Measurements from ENCODE around the gene PLPP2. TPM values are rescaled to one million over a fixed set of nuclear protein-coding genes. Genes with fewer than 3 reads are reported as not detected.

Gene PLPP2
- total RNA-seq, 1 donor from 2014 or later: 8.0 TPM

DNA sequence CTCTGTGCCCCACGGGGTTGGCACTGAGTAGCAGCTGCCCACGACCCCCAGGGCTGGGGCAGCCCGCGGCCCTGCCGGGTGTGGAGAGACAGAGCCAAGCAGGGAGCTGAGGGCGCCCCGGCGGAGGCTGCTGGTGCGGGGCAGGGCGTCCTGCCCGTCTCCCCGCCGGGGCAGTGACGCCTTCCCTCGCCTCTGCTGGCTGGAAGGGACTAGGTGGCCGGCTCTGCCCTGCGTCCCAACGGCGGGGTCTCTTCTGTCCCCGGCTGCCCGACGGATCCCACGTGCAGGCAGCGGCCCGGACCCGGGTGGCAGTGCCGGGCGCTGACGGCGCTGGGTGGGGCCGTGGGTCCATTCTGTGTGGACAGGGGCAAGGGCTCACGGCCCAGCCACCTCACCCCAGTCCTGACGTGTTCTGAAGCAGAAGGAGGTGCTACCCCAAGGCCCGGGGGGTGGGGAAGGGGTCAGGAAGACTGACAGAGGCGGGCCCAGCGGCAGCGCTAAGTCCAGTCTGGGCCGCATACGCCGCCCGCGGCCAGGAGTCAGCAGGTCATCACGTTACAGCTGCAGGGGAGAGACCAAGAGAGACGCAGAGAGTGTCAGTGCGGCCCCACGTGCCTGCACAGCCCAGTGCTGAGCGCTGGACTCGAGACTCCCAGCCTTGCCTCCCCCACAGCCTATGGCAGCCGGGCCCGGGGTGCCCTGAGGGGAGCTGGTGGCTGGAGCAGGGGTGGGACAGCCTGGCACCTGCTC, 15.1 kb upstream of the PLPP2 start:
- Mint-ChIP-seq H3K36me3 (peaks cover 12% of the 10 kb centered on the region), H3K27me3 (ENCODE audit: low read depth) (no peaks in the 10 kb centered on the region), H3K9me3 (no peaks in the 10 kb centered on the region), H3K27ac (no peak overlapping the region), H3K4me3 (no peak overlapping the region), H3K4me1 (no peaks in the 10 kb centered on the region)
- DNase-seq (ENCODE audit: low spot score in 2 of 2, unreplicated experiment in 2 of 2): no peak
- TF ChIP-seq, protein P1, sequence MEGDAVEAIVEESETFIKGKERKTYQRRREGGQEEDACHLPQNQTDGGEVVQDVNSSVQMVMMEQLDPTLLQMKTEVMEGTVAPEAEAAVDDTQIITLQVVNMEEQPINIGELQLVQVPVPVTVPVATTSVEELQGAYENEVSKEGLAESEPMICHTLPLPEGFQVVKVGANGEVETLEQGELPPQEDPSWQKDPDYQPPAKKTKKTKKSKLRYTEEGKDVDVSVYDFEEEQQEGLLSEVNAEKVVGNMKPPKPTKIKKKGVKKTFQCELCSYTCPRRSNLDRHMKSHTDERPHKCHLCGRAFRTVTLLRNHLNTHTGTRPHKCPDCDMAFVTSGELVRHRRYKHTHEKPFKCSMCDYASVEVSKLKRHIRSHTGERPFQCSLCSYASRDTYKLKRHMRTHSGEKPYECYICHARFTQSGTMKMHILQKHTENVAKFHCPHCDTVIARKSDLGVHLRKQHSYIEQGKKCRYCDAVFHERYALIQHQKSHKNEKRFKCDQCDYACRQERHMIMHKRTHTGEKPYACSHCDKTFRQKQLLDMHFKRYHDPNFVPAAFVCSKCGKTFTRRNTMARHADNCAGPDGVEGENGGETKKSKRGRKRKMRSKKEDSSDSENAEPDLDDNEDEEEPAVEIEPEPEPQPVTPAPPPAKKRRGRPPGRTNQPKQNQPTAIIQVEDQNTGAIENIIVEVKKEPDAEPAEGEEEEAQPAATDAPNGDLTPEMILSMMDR (IDR thresholded peaks at IDR 0.05; ENCODE audit: unreplicated experiment): no peak

DNA sequence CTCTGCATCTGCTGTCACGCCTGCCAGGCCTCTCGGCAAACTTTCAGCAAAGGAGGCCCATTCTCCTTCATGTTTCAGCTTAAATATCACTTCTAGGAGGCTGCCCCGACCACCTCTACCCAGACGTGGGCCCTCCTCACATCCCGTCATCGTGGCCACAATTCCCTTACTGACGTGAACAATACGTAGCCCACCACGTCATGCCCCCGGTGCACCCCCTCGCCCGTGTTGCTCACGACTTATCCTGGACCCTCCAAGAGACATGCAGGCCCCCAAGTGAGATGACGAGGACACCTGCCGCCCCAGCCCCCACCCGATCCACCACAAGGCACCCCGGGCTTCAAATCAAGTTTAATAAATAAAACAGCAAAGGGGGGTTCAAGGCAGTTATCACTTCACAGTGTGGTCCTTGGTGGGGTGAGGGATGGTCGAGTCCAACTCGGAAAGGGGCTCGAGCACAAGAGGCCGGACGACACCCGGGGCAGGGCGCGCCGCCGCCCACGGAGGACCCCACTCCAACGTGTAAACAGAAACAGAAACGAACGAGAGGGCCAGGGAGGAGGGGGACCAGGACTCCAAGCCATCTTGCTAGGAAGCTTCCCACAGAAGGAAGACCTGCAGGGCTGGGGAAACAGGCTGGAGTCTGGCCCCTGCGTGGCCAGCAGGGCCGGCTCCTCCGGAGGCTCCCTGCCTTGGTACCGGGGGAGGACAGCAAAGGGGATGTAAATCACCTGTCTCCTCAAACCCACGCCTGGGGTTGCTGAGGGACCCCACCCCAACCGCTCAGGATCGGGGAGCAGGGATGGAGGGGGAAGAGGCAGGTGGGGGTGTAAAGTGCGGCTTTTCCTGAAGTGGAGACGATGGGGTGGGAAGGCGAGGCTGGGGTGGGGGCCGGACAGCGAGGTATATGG, 14.3 kb upstream of the PLPP2 start:
- Mint-ChIP-seq H3K36me3 (peaks cover 12% of the 10 kb centered on the region), H3K27ac (no peak overlapping the region), H3K9me3 (no peaks in the 10 kb centered on the region), H3K4me3 (no peak overlapping the region), H3K4me1 (no peaks in the 10 kb centered on the region), H3K27me3 (ENCODE audit: low read depth) (no peaks in the 10 kb centered on the region)
- no peak for DNase-seq (ENCODE audit: low spot score in 2 of 2, unreplicated experiment in 2 of 2)
- TF ChIP-seq, protein P1 (IDR thresholded peaks at IDR 0.05; ENCODE audit: unreplicated experiment): no peak

DNA sequence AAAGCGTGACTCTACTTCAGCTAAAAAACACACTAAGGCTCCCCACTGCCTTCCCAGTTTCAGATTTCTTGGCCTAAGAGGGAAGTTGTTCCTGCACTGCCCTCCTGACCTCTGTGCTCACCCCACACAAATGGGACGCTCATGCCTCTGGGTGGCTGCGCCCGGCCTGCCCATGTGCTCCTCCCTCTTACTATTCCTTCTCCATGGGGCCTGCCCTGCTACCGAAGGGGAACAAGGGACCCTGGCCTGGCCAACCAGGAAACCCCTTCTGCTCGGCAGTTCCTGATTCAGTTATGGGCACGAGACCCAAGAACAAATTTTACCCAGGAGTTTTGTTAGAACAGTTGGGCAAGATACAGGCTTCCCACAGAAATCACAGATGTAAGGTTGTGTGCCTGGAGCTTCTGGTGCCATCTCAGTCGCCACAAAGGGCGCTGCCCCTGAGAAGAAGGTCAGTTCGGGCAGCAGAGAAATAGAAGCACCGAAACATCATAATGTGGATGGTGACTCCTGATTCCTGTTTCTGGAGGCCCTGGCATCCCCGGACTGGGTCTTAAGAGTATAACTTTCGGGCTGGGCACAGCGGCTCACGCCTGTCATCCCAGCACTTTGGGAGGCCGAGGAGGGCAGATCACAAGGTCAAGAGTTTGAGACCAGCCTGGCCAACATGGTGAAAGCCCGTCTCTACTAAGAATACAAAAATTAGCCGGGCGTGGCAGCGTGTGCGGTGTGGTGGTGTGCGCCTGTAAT, 5.4 kb upstream of the PLPP2 start:
- peaks cover 14% of the 10 kb centered on the region for H3K4me1 Mint-ChIP-seq
- H3K36me3 Mint-ChIP-seq: no peaks in the 10 kb centered on the region
- TF ChIP-seq, protein P1 (IDR thresholded peaks at IDR 0.05; ENCODE audit: unreplicated experiment): no peak
- no peak overlapping the region for H3K4me3 Mint-ChIP-seq
- peaks cover 48% of the 10 kb centered on the region for H3K27me3 Mint-ChIP-seq (ENCODE audit: low read depth)
- no peak for DNase-seq (ENCODE audit: low spot score in 2 of 2, unreplicated experiment in 2 of 2)
- no peak overlapping the region for H3K27ac Mint-ChIP-seq
- H3K9me3 Mint-ChIP-seq: no peaks in the 10 kb centered on the region

DNA sequence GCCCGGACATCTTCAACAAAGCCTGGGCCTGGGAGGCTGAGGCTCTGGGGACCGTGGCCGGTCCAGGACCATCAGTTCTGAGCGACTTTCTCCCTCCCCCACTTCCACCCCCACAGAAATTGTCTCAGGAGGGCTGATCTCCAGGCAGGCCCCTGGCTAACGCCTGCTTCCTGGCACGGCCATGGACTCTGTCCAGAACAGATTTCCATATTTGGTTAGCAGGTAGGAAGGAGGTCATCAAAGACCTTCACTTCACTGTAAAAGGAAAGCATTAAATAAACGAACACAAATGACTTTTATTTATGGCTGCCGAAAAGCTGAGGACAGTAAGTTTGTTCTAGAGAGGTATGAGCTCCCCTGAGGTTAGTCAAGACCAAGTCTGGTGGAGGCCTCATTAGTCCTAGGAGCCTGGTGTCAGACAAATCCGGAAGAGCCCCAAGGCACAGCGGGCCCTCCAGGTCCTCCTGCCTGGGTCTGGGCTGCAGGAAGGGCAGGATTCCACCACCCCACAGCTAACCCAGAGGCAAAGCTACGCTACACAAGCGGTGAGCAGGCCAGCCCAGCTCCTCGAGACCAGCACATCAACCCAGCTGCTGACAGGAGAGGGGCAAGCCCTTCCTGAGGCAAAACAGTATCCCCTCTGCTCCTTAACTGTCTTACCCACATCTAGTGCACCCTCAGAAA, 4.6 kb upstream of the PLPP2 start:
- TF ChIP-seq, protein P1 (IDR thresholded peaks at IDR 0.05; ENCODE audit: unreplicated experiment): no peak
- H3K27ac Mint-ChIP-seq: no peak overlapping the region
- no peaks in the 10 kb centered on the region for H3K9me3 Mint-ChIP-seq
- no peak overlapping the region for H3K4me3 Mint-ChIP-seq
- peaks cover 14% of the 10 kb centered on the region for H3K4me1 Mint-ChIP-seq
- no peak for DNase-seq (ENCODE audit: low spot score in 2 of 2, unreplicated experiment in 2 of 2)
- H3K27me3 Mint-ChIP-seq (ENCODE audit: low read depth): peaks cover 48% of the 10 kb centered on the region
- H3K36me3 Mint-ChIP-seq: no peaks in the 10 kb centered on the region

Data from mesothelial cell of epicardium (in vitro differentiated cells).